ENCODE results near the gene METTL15.
"Not testable (repeated sequence)": the region's sequence is repeated elsewhere in the genome, so short reads cannot be mapped to it uniquely, and the experiment has no call there.

METTL15 gene

GRCh38 chr11:28086569-28086968 is 21.6 kb upstream of the METTL15 start:
- Histone ChIP-seq H3K4me3 (ENCODE audit: low read depth, low read length) (no peak overlapping the region), H3K27me3 (replicated peaks) (no peaks in the 10 kb centered on the region), H3K27ac (peak overlapping the region; percentile 66), H3K36me3 (replicated peaks) (no peaks in the 10 kb centered on the region)
- in situ Hi-C loops (cut with HindIII; ENCODE audit: low pct_ligation_motif_present, low sequenced_read_pairs), result no loop called here
- DNase-seq, result peak; percentile 42
- no peak for TF ChIP-seq CTCF (IDR thresholded peaks at IDR 0.05; ENCODE audit: low read depth, low read length, missing control alignments)

GRCh38 chr11:28087192-28087591 is 21.0 kb upstream of the METTL15 start:
- H3K36me3 ChIP-seq (replicated peaks); H3K4me3 ChIP-seq (ENCODE audit: low read depth, low read length); DNase-seq; in situ Hi-C loops (cut with HindIII; ENCODE audit: low pct_ligation_motif_present, low sequenced_read_pairs); H3K27ac ChIP-seq; H3K27me3 ChIP-seq (replicated peaks): not testable (repeated sequence)

GRCh38 chr11:28087693-28088092 is 20.5 kb upstream of the METTL15 start:
- DNase-seq; H3K27me3 ChIP-seq (replicated peaks); in situ Hi-C loops (cut with HindIII; ENCODE audit: low pct_ligation_motif_present, low sequenced_read_pairs); H3K36me3 ChIP-seq (replicated peaks); H3K27ac ChIP-seq; H3K4me3 ChIP-seq (ENCODE audit: low read depth, low read length): not testable (repeated sequence)

GRCh38 chr11:28089378-28089777 is 18.8 kb upstream of the METTL15 start:
- no peaks in the 10 kb centered on the region for H3K27me3 ChIP-seq (replicated peaks)
- no peaks in the 10 kb centered on the region for H3K36me3 ChIP-seq (replicated peaks)
- H3K4me3 ChIP-seq (ENCODE audit: low read depth, low read length), result no peak overlapping the region
- DNase-seq, result no peak
- in situ Hi-C loops (cut with HindIII; ENCODE audit: low pct_ligation_motif_present, low sequenced_read_pairs), result no loop called here
- no peak overlapping the region for H3K27ac ChIP-seq
- TF ChIP-seq CTCF (IDR thresholded peaks at IDR 0.05; ENCODE audit: low read depth, low read length, missing control alignments), result no peak

- Histone ChIP-seq H3K27me3 (replicated peaks) (no peaks in the 10 kb centered on the region), H3K36me3 (replicated peaks) (no peaks in the 10 kb centered on the region), H3K27ac (peak overlapping the region; percentile 6), H3K4me3 (ENCODE audit: low read depth, low read length) (no peak overlapping the region)
- DNase-seq, result no peak
- in situ Hi-C loops (cut with HindIII; ENCODE audit: low pct_ligation_motif_present, low sequenced_read_pairs), result no loop called here
- TF ChIP-seq CTCF (IDR thresholded peaks at IDR 0.05; ENCODE audit: low read depth, low read length, missing control alignments), result no peak
These were observed 18.0 kb upstream of the METTL15 start for GRCh38 chr11:28090052-28090749.

- no peak for DNase-seq
- Histone ChIP-seq H3K4me3 (ENCODE audit: low read depth, low read length) (no peak overlapping the region), H3K36me3 (replicated peaks) (no peaks in the 10 kb centered on the region), H3K27ac (no peak overlapping the region), H3K27me3 (replicated peaks) (no peaks in the 10 kb centered on the region)
- TF ChIP-seq CTCF (IDR thresholded peaks at IDR 0.05; ENCODE audit: low read depth, low read length, missing control alignments), result no peak
- in situ Hi-C loops (cut with HindIII; ENCODE audit: low pct_ligation_motif_present, low sequenced_read_pairs), result no loop called here
These were observed 15.4 kb upstream of the METTL15 start for GRCh38 chr11:28092786-28093185.

- H3K27ac ChIP-seq, result no peak overlapping the region
- no peak for DNase-seq
- no peak for TF ChIP-seq CTCF (IDR thresholded peaks at IDR 0.05; ENCODE audit: low read depth, low read length, missing control alignments)
- H3K27me3 ChIP-seq (replicated peaks), result no peaks in the 10 kb centered on the region
- no peak overlapping the region for H3K4me3 ChIP-seq (ENCODE audit: low read depth, low read length)
- no peaks in the 10 kb centered on the region for H3K36me3 ChIP-seq (replicated peaks)
- in situ Hi-C loops (cut with HindIII; ENCODE audit: low pct_ligation_motif_present, low sequenced_read_pairs), result no loop called here
These were observed 9.9 kb upstream of the METTL15 start for GRCh38 chr11:28098257-28098656.
